HFF-Myc (cell line): ENCODE measurements around the gene ZNF763.
A peak's percentile ranks its signal among the peaks of the same experiment; 100 is the strongest.
"Not testable (repeated sequence)": the region's sequence is repeated elsewhere in the genome, so short reads cannot be mapped to it uniquely, and the experiment has no call there.

Experiments
- DNase-seq: peaks from one replicate; pipeline ENCODE4 v3.0.0-alpha.2; 2011; ENCODE audit warnings: low read depth; ENCODE audit errors: extremely low read depth
- H3K4me3 ChIP-seq: replicated peaks from 2 replicates; pipeline ENCODE4 v1.5.1; 2011; ENCODE audit warnings: low read depth, mild to moderate bottlenecking, control low read depth, low read length
- TF ChIP-seq, protein P1 (sequence below): IDR thresholded peaks from 2 replicates; pipeline ENCODE4 v1.5.1; 2012; ENCODE audit warnings: mild to moderate bottlenecking, low read depth, low read length, control low read depth; ENCODE audit errors: missing control alignments

Gene ZNF763

DNA sequence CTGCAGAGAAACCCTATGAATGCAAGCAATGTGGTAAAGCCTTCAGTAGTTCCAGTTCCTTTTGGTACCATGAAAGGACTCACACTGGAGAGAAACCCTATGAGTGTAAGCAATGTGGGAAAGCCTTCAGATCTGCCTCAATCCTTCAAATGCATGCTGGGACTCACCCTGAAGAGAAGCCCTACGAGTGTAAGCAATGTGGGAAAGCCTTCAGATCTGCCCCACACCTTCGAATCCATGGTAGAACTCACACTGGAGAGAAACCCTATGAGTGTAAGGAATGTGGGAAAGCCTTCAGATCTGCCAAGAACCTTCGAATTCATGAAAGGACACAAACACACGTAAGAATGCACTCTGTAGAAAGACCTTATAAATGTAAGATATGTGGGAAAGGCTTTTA, 14.7 kb downstream of the ZNF763 start:
- no peak for DNase-seq
- TF ChIP-seq, protein P1, sequence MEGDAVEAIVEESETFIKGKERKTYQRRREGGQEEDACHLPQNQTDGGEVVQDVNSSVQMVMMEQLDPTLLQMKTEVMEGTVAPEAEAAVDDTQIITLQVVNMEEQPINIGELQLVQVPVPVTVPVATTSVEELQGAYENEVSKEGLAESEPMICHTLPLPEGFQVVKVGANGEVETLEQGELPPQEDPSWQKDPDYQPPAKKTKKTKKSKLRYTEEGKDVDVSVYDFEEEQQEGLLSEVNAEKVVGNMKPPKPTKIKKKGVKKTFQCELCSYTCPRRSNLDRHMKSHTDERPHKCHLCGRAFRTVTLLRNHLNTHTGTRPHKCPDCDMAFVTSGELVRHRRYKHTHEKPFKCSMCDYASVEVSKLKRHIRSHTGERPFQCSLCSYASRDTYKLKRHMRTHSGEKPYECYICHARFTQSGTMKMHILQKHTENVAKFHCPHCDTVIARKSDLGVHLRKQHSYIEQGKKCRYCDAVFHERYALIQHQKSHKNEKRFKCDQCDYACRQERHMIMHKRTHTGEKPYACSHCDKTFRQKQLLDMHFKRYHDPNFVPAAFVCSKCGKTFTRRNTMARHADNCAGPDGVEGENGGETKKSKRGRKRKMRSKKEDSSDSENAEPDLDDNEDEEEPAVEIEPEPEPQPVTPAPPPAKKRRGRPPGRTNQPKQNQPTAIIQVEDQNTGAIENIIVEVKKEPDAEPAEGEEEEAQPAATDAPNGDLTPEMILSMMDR: no peak
- H3K4me3 ChIP-seq: no peak overlapping the region

DNA sequence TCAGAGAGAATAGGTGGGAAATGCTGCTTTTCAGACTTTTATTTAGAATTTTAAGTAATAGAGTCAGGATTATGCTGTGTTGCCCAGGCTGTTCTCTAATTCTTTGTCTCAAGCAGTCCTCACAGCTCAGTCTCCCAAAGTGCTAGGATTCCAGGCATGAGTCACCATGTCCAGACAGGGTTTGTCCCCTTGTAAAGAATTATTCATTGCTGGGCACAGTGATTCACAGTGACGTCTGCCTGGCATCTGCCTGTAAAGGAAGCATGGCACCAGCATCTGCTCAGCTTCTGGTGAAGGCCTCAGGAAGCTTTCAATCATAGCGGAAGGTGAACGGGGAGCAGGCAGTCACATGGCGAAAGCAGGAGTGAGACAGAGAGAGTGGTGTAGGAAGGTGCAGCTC, 17.7 kb downstream of the ZNF763 start:
- DNase-seq: no peak
- TF ChIP-seq, protein P1: no peak
- H3K4me3 ChIP-seq: no peak overlapping the region

DNA sequence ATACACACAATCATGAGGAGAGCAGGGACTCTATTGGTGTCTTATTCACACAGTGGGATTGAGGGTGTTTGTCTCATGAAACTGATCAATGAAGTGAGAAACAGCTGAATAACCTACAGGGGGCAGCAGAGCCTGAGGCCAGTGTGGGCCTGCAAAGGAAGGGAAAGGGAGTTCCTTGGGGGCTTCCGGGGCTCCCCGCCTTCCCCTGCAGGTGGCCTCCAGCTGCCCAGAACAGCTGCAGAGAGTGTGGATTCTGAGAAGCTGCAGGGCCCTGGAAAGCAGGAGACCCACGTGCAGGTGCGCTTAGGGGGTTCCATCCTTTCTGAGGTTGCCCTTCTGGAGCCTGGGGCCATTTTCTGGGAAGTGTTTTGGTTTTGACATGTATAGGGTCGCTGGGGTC, 20.1 kb downstream of the ZNF763 start:
- no peak overlapping the region for H3K4me3 ChIP-seq
- DNase-seq: no peak
- TF ChIP-seq, protein P1: peak; percentile 16

DNA sequence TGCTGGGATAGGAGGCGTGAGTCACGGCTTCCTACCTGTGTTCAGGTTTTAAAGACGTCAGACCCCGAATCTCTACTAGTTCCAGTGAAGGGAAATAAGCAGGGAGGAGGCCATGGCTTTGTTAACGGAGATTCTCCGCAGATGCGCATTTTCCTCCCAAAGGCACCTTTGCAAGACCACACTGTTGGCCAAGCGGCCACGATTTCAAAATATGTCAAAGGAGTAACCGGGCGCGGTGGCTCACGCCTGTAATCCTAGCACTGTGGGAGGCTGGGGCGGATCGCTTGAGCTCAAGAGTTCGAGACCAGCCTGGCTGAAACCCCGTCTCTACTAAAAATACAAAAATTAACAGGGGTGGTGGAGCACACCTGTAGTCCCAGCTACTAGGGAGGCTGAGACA, 21.9 kb downstream of the ZNF763 start:
- DNase-seq: no peak
- TF ChIP-seq, protein P1: no peak
- no peak overlapping the region for H3K4me3 ChIP-seq

DNA sequence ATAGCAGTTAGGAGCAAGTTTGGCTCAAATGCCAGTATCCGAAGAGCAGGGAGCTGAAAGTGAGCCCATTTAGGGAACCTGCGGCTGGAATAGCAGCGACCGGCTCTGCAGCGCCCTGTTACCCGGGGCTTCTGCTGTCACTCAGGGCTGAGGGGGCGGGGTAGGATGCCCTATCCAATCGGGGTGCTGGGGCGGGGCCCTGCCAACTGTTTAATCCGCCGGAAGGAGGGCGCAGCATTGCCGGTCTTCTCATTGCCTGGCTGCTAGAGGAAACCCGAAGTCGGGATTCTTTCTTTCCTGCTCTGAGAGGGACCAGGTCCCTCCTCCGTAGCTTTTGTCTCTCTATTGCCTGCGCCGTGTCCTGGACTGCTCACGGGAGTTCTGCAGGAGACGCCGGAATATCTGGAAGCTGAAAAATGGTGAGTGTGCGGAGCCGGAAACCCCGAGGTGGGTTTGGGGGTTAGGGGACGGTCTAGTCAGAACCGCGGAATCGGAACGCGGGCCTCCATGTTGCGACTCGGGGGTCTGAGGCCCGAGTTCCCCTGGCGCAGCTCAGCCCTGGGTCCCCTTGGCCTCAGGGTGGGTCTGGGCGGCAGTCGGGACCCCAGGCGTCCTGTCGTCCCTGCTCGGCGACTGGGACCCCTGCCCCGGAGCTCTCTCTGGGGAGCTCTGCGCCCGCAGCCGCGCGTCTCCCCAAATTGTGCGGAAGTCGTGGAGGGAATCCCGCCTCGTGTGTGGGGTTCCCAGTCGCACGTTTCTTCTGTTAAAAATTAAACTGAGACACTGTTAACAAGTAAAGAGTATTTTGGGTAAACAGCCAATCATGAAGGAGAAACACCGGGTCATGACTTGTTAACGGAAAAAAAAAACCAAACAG, 22.8 kb downstream of the ZNF763 start:
- TF ChIP-seq, protein P1: no peak
- H3K4me3 ChIP-seq: peak overlapping the region; percentile 89
- peak; percentile 66 for DNase-seq

DNA sequence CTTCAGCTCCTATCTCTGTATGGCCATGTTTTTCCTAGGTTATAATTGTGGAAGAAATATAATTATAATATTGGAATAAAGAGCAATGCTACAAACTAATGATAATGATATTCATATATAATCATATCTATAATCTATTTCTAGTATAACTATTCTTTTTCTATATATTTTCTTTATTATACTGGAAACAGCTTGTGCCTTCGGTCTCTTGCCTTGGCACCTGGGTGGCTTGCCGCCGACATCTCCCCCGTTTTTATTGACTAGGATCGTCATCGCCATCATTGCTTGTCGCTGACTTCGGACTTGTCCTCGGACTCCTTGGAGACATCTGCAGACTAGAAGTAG, 24.2 kb downstream of the ZNF763 start:
- DNase-seq: no peak
- TF ChIP-seq, protein P1: no peak
- peak overlapping the region; percentile 89 for H3K4me3 ChIP-seq

DNA sequence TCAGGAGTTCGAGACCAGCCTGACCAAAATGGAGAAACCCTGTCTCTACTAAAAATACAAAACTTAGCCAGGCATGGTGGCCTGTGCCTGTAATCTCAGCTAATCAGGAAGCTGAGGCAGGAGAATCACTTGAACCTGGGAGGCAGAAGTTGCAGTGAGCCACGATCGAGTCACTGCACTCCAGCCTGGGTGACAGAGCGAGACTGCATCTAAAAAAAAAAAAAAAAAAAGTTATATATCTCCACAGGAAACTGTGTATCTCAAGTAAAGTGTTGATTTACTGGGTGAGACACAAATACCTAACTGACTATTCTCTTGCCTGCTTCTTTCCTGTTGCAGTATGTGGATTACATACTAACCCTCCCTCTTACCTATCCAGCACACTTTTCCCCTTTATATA, 27.1 kb downstream of the ZNF763 start:
- DNase-seq, H3K4me3 ChIP-seq: not testable (repeated sequence)
